K562 (cell line): ENCODE results near the gene HMX3. TPM values are rescaled to one million over a fixed set of nuclear protein-coding genes. Genes with fewer than 3 reads are reported as not detected.

Source experiments
- AFF1 ChIP-seq, 2 experiments: fragments of 450-650 bp; IDR thresholded peaks; 2 replicates each; pipeline ENCODE4 v1.6.1; 2018; ENCODE audit warnings: mild to moderate bottlenecking in 2 of 2, low read depth in 1 of 2; ENCODE audit not compliant: partially characterized antibody in 2 of 2
- CBX2 ChIP-seq: fragments of 200-600 bp; sonication (generic); IDR thresholded peaks from one replicate; pipeline ENCODE4 v1.6.1; 2012; ENCODE audit warnings: mild to moderate bottlenecking, low read length, inconsistent platforms; ENCODE audit not compliant: insufficient read depth, poor library complexity, severe bottlenecking
- KAT7 ChIP-seq: sonication (generic); formaldehyde crosslinking; IDR thresholded peaks from 2 replicates; pipeline ENCODE4 v1.8.0; 2022; ENCODE audit warnings: missing genetic modification reagents, mild to moderate bottlenecking, borderline replicate concordance
- NRF1 ChIP-seq, 2 experiments: fragments of 450-650 bp; IDR thresholded peaks in 1 of 2; conservative IDR thresholded peaks in 1 of 2; 2 replicates each; pipeline ENCODE4 v1.6.1; 2014; ENCODE audit warnings: mild to moderate bottlenecking in 2 of 2
- PHF8 ChIP-seq: fragments of 200-600 bp; sonication (generic); IDR thresholded peaks from 2 replicates; pipeline ENCODE4 v1.6.1; 2012; ENCODE audit warnings: mixed run types, mild to moderate bottlenecking, inconsistent platforms, low read length, moderate library complexity, borderline replicate concordance
- polyA plus RNA-seq, 8 experiments: library from polyadenylated mRNA; depleted of rRNA in 4 of 8; stranded (reverse) in 5 of 8; unstranded in 3 of 8; fragments of >200 nt; fragmentation: Nextera tagmentation in 2 of 8; fragmentation: Illumina TruSeq in 1 of 8; extraction: Ambion mirVana in 2 of 8; extraction: Trizol in 1 of 8; gene quantifications; 2 replicates each; pipeline versions ENCODE4 v1.2.1 to v1.2.3, GENCODE V29; 2011 to 2014; ENCODE audit warnings: inconsistent platforms in 1 of 8, missing spikeins in 1 of 8
- total RNA-seq, 7 experiments: library from RNA; depleted of rRNA in 6 of 7; stranded (reverse); fragments of >200 nt in 6 of 7; fragmentation: Illumina TruSeq in 2 of 7; extraction: Trizol in 2 of 7; gene quantifications; 2 replicates each; pipeline versions ENCODE4 v1.2.1 to v1.2.3, GENCODE V29; 2011 to 2021; ENCODE audit warnings: low replicate concordance in 1 of 7
- TF ChIP-seq, protein P1 (sequence below), 2 experiments: fragments of 450-650 bp in 1 of 2; sonication (generic) in 1 of 2; formaldehyde crosslinking in 1 of 2; IDR thresholded peaks; 2 replicates each; pipeline versions ENCODE4 v1.7.1 to v1.9.0; 2016 to 2022; ENCODE audit warnings: inconsistent platforms in 1 of 2, mild to moderate bottlenecking in 1 of 2, missing genetic modification reagents in 1 of 2
- TF ChIP-seq, protein P2 (sequence below): IDR thresholded peaks from 3 replicates; pipeline ENCODE4 v1.6.1; 2011; ENCODE audit warnings: borderline replicate concordance, mild to moderate bottlenecking, moderate library complexity; ENCODE audit not compliant: insufficient read length; ENCODE audit errors: extremely low read depth

HMX3 gene
- total and polyA plus RNA-seq, 9 of the 15 experiments (the other 6 are each of a cell fraction or from before 2014, with no cell fraction given) = 0.55 to 43.5 (median 7.4) TPM; not detected in 2

DNA sequence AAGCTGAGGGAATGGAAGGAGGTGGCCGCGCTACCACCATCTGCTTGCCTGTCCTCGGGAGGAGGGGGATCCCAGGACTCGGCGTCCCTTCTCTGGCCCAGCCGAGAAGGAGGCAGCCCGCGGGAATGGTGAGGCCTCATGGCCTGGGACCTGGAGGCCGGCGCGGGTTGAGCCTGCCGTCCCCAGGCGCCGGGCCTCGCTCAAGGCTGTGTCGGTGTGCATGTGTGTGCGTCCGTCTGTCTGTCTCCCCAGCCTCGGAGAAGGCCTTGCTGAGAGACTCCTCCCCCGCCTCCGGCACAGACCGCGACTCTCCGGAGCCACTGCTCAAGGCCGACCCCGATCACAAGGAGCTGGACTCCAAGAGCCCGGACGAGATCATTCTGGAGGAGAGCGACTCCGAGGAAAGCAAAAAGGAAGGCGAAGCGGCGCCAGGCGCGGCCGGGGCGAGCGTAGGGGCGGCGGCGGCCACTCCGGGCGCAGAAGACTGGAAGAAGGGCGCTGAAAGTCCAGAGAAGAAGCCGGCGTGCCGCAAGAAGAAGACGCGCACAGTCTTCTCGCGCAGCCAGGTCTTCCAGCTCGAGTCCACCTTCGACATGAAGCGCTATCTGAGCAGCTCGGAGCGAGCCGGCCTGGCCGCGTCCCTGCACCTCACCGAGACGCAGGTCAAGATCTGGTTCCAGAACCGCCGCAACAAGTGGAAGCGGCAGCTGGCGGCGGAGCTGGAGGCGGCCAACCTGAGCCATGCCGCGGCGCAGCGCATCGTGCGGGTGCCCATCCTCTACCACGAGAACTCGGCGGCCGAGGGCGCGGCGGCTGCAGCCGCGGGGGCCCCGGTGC, 1.3 kb downstream of the HMX3 start (continued):
- TF ChIP-seq, protein P1, sequence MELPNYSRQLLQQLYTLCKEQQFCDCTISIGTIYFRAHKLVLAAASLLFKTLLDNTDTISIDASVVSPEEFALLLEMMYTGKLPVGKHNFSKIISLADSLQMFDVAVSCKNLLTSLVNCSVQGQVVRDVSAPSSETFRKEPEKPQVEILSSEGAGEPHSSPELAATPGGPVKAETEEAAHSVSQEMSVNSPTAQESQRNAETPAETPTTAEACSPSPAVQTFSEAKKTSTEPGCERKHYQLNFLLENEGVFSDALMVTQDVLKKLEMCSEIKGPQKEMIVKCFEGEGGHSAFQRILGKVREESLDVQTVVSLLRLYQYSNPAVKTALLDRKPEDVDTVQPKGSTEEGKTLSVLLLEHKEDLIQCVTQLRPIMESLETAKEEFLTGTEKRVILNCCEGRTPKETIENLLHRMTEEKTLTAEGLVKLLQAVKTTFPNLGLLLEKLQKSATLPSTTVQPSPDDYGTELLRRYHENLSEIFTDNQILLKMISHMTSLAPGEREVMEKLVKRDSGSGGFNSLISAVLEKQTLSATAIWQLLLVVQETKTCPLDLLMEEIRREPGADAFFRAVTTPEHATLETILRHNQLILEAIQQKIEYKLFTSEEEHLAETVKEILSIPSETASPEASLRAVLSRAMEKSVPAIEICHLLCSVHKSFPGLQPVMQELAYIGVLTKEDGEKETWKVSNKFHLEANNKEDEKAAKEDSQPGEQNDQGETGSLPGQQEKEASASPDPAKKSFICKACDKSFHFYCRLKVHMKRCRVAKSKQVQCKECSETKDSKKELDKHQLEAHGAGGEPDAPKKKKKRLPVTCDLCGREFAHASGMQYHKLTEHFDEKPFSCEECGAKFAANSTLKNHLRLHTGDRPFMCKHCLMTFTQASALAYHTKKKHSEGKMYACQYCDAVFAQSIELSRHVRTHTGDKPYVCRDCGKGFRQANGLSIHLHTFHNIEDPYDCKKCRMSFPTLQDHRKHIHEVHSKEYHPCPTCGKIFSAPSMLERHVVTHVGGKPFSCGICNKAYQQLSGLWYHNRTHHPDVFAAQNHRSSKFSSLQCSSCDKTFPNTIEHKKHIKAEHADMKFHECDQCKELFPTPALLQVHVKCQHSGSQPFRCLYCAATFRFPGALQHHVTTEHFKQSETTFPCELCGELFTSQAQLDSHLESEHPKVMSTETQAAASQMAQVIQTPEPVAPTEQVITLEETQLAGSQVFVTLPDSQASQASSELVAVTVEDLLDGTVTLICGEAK (IDR thresholded peaks at IDR 0.05) = no peak
- TF ChIP-seq, protein P1 (CRISPR knock-in tag; IDR thresholded peaks at IDR 0.05) = no peak
- 0 out of 2 replicates have a peak, but pooled peaks have one; percentile 13 for TF ChIP-seq KAT7 (CRISPR knock-in tag)
- no peak for TF ChIP-seq CBX2
- TF ChIP-seq, protein P2, sequence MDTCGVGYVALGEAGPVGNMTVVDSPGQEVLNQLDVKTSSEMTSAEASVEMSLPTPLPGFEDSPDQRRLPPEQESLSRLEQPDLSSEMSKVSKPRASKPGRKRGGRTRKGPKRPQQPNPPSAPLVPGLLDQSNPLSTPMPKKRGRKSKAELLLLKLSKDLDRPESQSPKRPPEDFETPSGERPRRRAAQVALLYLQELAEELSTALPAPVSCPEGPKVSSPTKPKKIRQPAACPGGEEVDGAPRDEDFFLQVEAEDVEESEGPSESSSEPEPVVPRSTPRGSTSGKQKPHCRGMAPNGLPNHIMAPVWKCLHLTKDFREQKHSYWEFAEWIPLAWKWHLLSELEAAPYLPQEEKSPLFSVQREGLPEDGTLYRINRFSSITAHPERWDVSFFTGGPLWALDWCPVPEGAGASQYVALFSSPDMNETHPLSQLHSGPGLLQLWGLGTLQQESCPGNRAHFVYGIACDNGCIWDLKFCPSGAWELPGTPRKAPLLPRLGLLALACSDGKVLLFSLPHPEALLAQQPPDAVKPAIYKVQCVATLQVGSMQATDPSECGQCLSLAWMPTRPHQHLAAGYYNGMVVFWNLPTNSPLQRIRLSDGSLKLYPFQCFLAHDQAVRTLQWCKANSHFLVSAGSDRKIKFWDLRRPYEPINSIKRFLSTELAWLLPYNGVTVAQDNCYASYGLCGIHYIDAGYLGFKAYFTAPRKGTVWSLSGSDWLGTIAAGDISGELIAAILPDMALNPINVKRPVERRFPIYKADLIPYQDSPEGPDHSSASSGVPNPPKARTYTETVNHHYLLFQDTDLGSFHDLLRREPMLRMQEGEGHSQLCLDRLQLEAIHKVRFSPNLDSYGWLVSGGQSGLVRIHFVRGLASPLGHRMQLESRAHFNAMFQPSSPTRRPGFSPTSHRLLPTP = no peak
- TF ChIP-seq AFF1 (IDR thresholded peaks at IDR 0.05; ENCODE audit: low read depth in 1 of 2, partially characterized antibody in 2 of 2) = no peak
- TF ChIP-seq NRF1 (conservative IDR thresholded peaks at IDR 0.05 in 1 of 2, IDR thresholded peaks at IDR 0.05 in 1 of 2) = 0 out of 4 replicates have a peak, but pooled peaks have one; percentile 26 to 28
- 0 out of 2 replicates have a peak, but pooled peaks have one; percentile 23 for TF ChIP-seq PHF8
